Hippocampal formation (tissue), 2 donors: ENCODE data around the gene LMCD1.
A peak's percentile ranks its signal among the peaks of the same experiment; 100 is the strongest.

Source experiments
- DNase-seq, 2 donors: peaks; one replicate each; lab custom pipeline; 2025; lab: John Stamatoyannopoulos, UW

The LMCD1 gene

GRCh38 chr3:8584661-8585060, 83.0 kb downstream of the LMCD1 start:
- DNase-seq = no peak

- no peak for DNase-seq
These were observed 88.4 kb downstream of the LMCD1 start for GRCh38 chr3:8589880-8590556.

GRCh38 chr3:8593021-8593827, 91.6 kb downstream of the LMCD1 start:
- no peak for DNase-seq

- DNase-seq = no peak
These were observed 93.6 kb downstream of the LMCD1 start for GRCh38 chr3:8595252-8595651.

- DNase-seq = peak in 1 of 2 donors; percentile 46
These were observed 94.1 kb downstream of the LMCD1 start for GRCh38 chr3:8595695-8596115.

GRCh38 chr3:8596321-8597218, 94.9 kb downstream of the LMCD1 start:
- DNase-seq = no peak

GRCh38 chr3:8597219-8597853, 95.7 kb downstream of the LMCD1 start:
- no peak for DNase-seq

- no peak for DNase-seq
These were observed 97.5 kb downstream of the LMCD1 start for GRCh38 chr3:8599146-8599545.

- DNase-seq = no peak
These were observed 98.8 kb downstream of the LMCD1 start for GRCh38 chr3:8600457-8600856.

GRCh38 chr3:8603115-8603710, 101.6 kb downstream of the LMCD1 start:
- DNase-seq = no peak

- DNase-seq = no peak
These were observed 102.4 kb downstream of the LMCD1 start for GRCh38 chr3:8604006-8604405.

- no peak for DNase-seq
These were observed 103.4 kb downstream of the LMCD1 start for GRCh38 chr3:8604988-8605387.

GRCh38 chr3:8606701-8607231, 105.1 kb downstream of the LMCD1 start:
- DNase-seq = no peak

GRCh38 chr3:8607234-8608040, 105.8 kb downstream of the LMCD1 start:
- peak; percentile 9 to 40 for DNase-seq

GRCh38 chr3:8608041-8608790, 106.6 kb downstream of the LMCD1 start:
- no peak for DNase-seq

GRCh38 chr3:8608791-8609467, 107.3 kb downstream of the LMCD1 start:
- DNase-seq = no peak

GRCh38 chr3:8610951-8611350, 109.3 kb downstream of the LMCD1 start:
- DNase-seq = no peak

GRCh38 chr3:8617921-8618320, 116.3 kb downstream of the LMCD1 start:
- DNase-seq = no peak

- no peak for DNase-seq
These were observed 117.3 kb downstream of the LMCD1 start for GRCh38 chr3:8618950-8619349.
